HG03575 (cell line): ENCODE data around the gene ALK.

Source experiments
- ATAC-seq: cut with Tn5 transposase; IDR thresholded peaks from one replicate; pipeline ENCODE4 v1.9.1; 2021; ENCODE audit not compliant: unreplicated experiment, insufficient number of reproducible peaks, low FRiP score; ENCODE audit errors: extremely low read depth

The ALK gene

GRCh38 chr2:29807082-29807481 is 114.3 kb downstream of the ALK start:
- ATAC-seq = no peak

- ATAC-seq = no peak
Measured at GRCh38 chr2:29806461-29806860, 114.9 kb downstream of the ALK start.

- ATAC-seq = no peak
Measured at GRCh38 chr2:29804671-29805070, 116.7 kb downstream of the ALK start.

DNA sequence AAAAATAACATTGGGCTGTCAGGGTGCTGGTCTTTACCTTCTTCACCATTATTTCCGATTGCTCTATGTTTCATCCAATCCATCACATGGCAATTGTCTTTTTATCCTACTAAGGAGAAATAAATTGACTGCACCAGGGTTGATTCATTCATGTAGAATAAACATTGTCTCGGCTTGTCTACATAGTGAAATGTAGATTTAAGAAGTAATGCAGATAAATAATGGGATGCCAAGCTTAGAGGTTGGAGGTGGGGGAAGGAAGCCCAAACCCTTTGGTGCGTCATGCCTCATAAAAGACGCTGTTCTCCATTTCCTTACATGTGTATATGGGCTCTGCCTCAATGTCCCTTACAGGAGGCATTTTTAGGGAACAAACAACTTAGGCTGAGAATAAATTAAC is 117.8 kb downstream of the ALK start:
- no peak for ATAC-seq

GRCh38 chr2:29802986-29803385 is 118.4 kb downstream of the ALK start:
- ATAC-seq = no peak

DNA sequence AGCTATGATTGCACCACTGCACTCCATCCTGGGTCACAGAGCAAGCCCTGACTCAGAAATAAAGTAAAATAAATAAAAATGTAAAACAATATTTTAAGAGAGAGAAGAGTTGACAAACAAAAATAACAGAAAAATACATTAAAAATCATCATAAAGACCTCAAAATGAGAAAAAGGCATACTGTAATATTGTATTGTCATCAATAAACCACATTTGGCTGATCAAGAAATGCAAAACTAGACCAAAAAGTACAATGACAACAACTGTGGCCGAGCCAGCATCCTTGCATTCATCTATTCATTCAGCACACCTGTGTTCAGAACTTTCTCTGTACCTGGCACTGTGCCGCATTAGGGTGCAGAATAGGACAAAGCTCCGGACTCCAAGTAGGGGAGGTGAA is 121.8 kb downstream of the ALK start:
- ATAC-seq = no peak

DNA sequence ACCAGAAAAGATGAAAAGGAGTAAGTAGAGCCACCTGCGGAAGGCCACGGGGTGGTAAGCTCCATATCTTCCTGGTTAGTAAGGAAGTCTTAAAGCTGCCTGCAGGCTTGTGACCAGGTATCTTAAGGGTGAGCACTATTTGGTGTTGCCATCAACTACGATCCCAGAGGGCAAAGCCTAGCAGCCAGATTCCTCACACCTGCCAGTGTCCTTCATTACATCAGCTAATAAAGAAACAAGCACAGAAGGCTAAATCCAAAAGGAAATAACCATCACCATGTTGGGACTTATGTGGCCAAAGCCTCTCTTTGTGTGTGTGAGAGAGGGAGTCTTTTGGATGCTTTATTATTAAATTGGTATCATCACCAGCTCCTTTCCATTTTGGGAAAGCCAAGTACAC is 123.5 kb downstream of the ALK start:
- no peak for ATAC-seq

GRCh38 chr2:29796446-29796845 is 124.9 kb downstream of the ALK start:
- ATAC-seq = no peak

- no peak for ATAC-seq
Measured at GRCh38 chr2:29789911-29790485, 131.4 kb downstream of the ALK start.

GRCh38 chr2:29787473-29788465 is 133.6 kb downstream of the ALK start:
- ATAC-seq = no peak

GRCh38 chr2:29786361-29786760 is 135.0 kb downstream of the ALK start:
- ATAC-seq = no peak

GRCh38 chr2:29783666-29784065 is 137.7 kb downstream of the ALK start:
- no peak for ATAC-seq

DNA sequence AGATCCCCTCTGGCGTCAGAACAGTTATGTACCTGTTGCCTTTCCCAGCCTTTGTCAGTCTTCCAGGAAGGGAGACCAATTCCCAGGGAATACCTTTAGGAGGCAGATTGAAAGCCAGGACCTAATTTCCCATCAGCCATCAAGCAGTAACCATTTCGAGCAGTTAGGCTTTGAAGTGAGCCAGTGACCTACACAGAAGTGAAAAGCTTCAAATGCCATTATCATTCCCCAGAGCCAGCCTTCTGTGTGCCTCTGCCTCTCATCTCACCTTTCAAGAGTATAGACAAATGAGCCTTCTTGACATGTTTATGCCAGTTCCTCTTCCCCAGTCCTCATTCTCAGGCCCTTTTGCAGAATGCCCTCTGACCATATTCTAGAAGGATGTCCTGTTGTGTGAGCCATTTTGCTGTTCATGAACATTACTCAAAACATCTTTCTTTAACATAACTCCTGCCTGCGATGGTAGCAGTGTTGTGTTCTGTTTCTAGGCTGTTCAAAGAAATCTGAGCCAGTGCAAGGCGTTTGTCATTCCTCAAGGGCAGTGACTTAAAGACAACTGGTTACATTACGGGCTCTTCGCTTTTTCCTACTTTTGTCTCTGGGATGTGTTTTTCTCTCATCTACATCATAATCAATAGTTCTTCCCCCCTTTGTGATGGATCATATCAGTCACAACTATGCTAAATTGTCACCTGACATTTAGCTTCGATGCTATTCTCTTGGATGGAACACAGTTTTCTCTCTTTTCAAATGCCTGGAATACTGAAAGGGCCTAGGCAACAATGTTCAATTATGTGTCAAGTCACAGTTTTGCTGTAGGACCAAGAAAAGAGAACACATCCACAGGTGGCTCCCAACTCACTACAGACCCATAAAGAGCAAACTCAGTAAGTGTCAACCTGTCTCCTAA is 138.6 kb downstream of the ALK start:
- ATAC-seq = no peak

DNA sequence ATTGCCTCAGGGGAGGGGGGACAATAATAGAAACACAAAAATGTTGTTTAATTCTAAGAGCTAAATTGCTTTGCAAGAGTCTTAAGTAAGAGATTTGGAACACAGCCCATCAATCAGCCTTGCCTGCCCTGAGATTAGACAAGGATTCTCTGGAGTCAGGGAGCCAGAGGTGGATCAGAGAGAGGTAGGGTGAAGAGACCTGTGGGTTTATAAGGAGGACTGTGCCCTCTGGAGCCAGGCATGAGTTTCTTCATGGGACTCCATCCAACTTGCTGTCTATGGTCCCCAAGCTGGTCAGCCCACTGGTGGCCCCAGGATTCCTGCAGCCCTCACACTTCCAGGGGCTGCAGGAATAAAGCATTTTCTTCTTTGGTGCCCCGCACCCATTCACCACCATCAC is 139.3 kb downstream of the ALK start:
- no peak for ATAC-seq

DNA sequence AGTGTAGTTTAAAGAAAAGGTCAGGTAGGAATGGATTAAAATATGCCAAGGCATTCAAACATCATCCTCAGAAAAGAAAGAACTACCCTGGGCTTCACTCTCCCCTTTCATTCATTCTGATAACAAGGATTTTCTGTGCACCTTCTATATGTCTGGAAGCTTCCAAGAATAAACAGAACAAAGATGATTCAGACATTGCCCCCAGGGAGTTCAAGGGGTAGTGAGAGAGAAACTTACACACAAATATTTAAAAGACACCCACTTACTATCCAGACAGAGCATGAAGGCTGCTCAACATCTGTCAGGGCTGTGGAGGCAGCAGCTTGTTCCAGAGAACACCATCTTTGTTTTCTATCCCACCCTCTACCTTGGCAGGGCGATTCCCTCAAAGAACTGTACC is 140.5 kb downstream of the ALK start:
- ATAC-seq = no peak

- no peak for ATAC-seq
Measured at GRCh38 chr2:29777161-29777560, 144.2 kb downstream of the ALK start.

GRCh38 chr2:29776406-29776805 is 145.0 kb downstream of the ALK start:
- ATAC-seq = no peak

GRCh38 chr2:29775937-29776336 is 145.4 kb downstream of the ALK start:
- ATAC-seq = no peak

GRCh38 chr2:29774624-29775023 is 146.8 kb downstream of the ALK start:
- no peak for ATAC-seq
